Midbrain (tissue), 1 donor: ENCODE data around the gene SDF2.
"Not testable (repeated sequence)": the region's sequence is repeated elsewhere in the genome, so short reads cannot be mapped to it uniquely, and the experiment has no call there.

Experiments used
- DNase-seq: peaks from one replicate; lab custom pipeline; 2025; lab: John Stamatoyannopoulos, UW

Gene SDF2

GRCh38 chr17:28634206-28634865, 27.4 kb downstream of the SDF2 start:
- no peak for DNase-seq

- no peak for DNase-seq
Observed at GRCh38 chr17:28626818-28627217, 34.9 kb downstream of the SDF2 start.

- no peak for DNase-seq
Observed at GRCh38 chr17:28624148-28624547, 37.6 kb downstream of the SDF2 start.

GRCh38 chr17:28623696-28624095, 38.0 kb downstream of the SDF2 start:
- DNase-seq = no peak

GRCh38 chr17:28622186-28622585, 39.5 kb downstream of the SDF2 start:
- DNase-seq = no peak

- DNase-seq = no peak
Observed at GRCh38 chr17:28620010-28620409, 41.7 kb downstream of the SDF2 start.

- DNase-seq = no peak
Observed at GRCh38 chr17:28618464-28618863, 43.2 kb downstream of the SDF2 start.

GRCh38 chr17:28616281-28616680, 45.4 kb downstream of the SDF2 start:
- no peak for DNase-seq

GRCh38 chr17:28615260-28615940, 46.3 kb downstream of the SDF2 start:
- no peak for DNase-seq

- DNase-seq = no peak
Observed at GRCh38 chr17:28613931-28614381, 47.8 kb downstream of the SDF2 start, which contains the start of gene RSKR. TSS of gene RSKR (minus strand) at chr17:28614185. CDS start at chr17:28614161, 24 bp downstream.

GRCh38 chr17:28612936-28613872, 48.5 kb downstream of the SDF2 start:
- peak; percentile 47 for DNase-seq

- DNase-seq = no peak
Observed at GRCh38 chr17:28612531-28612930, 49.2 kb downstream of the SDF2 start.

- no peak for DNase-seq
Observed at GRCh38 chr17:28610376-28610775, 51.3 kb downstream of the SDF2 start.

- DNase-seq = not testable (repeated sequence)
Observed at GRCh38 chr17:28604031-28604430, 57.7 kb downstream of the SDF2 start.

GRCh38 chr17:28599311-28600184, 62.2 kb downstream of the SDF2 start:
- peak; percentile 58 for DNase-seq

- DNase-seq = peak; percentile 91
Observed at GRCh38 chr17:28598799-28599310, 62.9 kb downstream of the SDF2 start, which contains the start of gene SPAG5. TSS of gene SPAG5 (minus strand) at chr17:28599025. CDS start at chr17:28598946, 79 bp downstream.

GRCh38 chr17:28598389-28598788, 63.3 kb downstream of the SDF2 start:
- DNase-seq = no peak
